Skin epidermis (tissue), 12 donors: ENCODE data around the gene TSPAN18.

Source experiments
- H3K27ac ChIP-seq, 21 experiments: fragments of 200-600 bp; sonication (generic) in 11 of 21; one replicate each; pipeline ENCODE4 v1.5.0; 2020; ENCODE audit warnings: mild to moderate bottlenecking in 3 of 21, inconsistent platforms in 2 of 21, moderate library complexity in 2 of 21
- H3K4me3 ChIP-seq, 7 experiments: fragments of 200-600 bp; sonication (generic) in 2 of 7; one replicate each; pipeline ENCODE4 v1.5.0; 2020; ENCODE audit warnings: inconsistent platforms in 2 of 7, mild to moderate bottlenecking in 2 of 7, moderate library complexity in 1 of 7

TSPAN18 gene

GRCh38 chr11:44788536-44789261, 61.9 kb downstream of the TSPAN18 start:
- Histone ChIP-seq H3K4me3 (no peak overlapping the region), H3K27ac (no peak overlapping the region)

GRCh38 chr11:44789496-44789895, 62.7 kb downstream of the TSPAN18 start:
- H3K27ac ChIP-seq = no peak overlapping the region
- no peak overlapping the region for H3K4me3 ChIP-seq

GRCh38 chr11:44790211-44790610, 63.4 kb downstream of the TSPAN18 start:
- Histone ChIP-seq H3K27ac (no peak overlapping the region), H3K4me3 (no peak overlapping the region)

GRCh38 chr11:44791316-44791925, 64.7 kb downstream of the TSPAN18 start:
- Histone ChIP-seq H3K27ac (no peak overlapping the region), H3K4me3 (no peak overlapping the region)

DNA sequence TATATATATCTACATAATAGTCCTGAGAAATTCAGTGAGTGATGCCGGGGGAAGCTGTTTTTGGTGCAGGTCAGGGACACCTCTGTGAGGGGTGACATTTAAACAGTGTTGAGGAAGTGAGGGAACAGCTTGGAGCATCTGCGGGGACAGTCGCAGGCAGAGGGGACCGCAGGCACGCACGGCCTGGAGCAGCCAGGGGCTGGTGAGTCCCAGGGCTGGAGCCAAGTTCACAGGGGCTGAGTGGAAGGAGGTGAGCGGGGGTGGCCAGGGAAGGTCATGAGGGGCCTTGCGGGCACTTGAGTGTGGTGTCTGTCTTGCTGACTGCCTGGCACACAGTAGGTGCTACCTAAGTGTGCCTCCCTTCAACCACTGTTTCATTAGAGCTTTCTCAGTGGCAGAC, 65.4 kb downstream of the TSPAN18 start:
- Histone ChIP-seq H3K4me3 (no peak overlapping the region), H3K27ac (no peak overlapping the region)

DNA sequence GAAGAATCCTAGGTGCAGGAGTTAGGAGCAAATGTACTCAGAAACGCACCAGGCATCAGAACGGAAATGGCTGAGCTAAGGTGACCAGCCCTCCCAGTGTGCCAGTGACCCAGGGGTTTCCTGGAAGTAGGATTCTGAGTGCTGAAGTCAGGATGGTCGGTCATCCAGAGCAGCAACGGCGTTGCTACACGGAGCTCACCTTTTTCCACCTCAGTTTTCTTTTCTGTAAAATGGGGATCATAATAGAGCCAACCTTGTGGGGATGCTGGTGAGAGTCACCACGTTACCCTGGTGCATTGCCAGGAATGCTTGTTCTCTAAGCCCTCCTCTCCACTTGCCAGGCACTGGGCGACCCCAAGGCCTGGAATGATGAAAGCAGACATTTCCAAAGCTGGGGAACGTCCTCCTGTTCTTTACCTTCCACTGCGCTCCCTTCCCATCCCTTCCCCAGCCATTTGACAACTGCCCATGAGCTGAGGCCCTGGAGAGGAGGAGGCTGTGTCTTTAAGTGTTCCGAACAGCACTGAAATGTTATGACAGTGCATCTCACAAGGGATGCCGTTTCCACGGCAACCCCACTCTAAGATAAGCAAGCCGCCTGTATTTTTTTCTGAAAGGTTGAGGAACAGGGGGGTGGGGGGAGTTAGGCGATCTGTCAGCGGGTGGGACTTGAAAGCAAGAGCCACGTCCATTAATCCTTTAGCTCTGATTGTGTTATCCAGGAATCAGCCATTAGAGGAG, 66.8 kb downstream of the TSPAN18 start:
- Histone ChIP-seq H3K27ac (no peak overlapping the region), H3K4me3 (no peak overlapping the region)

DNA sequence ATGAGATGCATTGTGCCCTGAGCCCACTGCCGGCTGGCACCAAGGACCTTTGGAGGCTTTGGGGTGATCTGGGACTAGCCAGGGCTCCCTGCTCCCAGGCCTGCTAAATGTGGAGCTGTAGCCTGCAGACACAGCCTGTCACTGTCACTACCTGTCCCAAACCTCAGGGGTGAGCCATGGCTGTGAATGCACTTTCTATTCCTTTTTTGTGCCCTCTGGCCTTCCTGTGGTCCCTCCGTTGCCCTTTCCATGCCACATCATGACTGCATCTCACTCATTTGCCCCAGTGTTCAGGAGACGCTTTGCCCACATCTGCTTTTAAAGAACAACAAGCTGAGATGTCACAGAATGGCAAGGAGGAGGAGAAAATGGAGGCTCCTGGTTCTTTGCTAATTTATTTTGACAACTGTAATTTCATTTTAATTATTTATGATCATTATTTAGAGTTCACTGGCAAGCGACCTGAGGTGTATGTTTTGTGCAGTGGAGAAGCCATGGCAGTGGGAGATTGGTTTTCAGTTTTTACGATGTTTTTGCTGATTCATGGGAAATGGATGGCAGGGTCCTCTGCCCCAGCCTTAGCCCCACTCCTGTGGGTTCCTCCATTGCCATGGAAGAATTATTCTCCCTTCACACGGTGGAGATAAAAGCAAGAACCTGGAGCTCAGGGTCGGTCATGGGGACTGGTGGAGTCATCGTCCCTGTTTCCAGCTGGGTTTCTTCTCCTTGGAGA, 69.2 kb downstream of the TSPAN18 start:
- Histone ChIP-seq H3K27ac (no peak overlapping the region), H3K4me3 (no peak overlapping the region)

DNA sequence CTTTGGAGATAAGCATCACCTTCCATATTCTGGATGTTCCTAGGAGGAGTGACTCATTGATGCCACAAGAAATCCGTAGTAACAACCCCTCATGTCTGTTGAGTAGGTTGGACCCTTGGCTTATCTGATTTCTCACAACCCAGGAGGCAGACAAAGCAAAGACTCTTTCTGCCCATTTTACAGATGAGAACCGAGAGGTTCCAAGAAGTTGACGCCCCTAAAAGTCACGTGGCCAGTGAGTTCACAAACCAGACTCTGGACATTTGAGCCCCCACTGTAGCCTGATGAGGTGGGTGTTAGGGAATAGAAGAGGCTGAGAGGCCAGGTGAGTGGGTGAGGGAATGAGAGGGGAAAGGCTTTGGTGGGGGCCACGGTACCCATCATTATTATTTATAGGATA, 70.3 kb downstream of the TSPAN18 start:
- Histone ChIP-seq H3K4me3 (no peak overlapping the region), H3K27ac (peak overlapping the region in 1 of 21 experiments; percentile 5)

GRCh38 chr11:44797886-44798606, 71.3 kb downstream of the TSPAN18 start:
- H3K27ac ChIP-seq = peak overlapping the region in 11 of 21 experiments; percentile 30 to 69 (median 49)
- H3K4me3 ChIP-seq = no peak overlapping the region

DNA sequence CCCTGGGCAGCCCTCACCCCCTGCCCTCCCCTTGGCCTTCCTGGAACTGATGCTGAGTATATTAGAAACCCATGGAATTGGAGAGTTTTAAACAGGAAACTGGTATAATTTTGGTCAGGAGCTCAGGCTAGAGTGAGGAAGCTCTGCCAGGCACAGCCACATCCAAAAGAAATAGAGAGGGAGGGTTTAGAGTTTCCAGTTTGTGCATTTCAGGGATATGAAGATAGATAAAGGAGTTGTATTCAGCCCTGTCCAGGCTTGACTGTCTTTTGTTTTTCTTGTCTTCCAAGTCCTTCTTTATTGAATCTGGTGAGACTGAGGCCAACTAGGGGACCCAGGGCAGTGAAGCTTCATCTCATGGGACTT, 71.8 kb downstream of the TSPAN18 start:
- Histone ChIP-seq H3K27ac (peak overlapping the region in 12 of 21 experiments; percentile 14 to 69 (median 46)), H3K4me3 (no peak overlapping the region)

DNA sequence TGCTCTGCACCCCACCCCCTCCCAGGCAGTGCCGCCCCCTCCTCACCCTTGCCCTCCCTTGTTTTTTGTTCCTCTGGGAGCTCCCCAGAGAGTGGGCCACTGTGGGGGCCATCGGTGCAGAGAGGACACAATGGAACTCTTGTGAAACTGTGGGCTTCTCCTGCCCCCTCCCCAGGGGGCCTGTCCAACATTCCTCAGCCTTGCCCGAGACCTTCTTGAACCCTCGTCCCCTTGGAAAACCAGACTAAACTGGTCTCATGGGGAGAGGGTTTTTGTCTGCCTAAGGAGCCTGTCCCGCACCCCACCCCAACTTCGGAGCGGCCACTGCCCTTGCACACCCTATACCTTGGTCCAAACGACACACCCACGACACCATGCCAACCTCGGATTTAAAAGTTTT, 72.2 kb downstream of the TSPAN18 start:
- H3K27ac ChIP-seq = peak overlapping the region in 10 of 21 experiments; percentile 16 to 69 (median 48)
- H3K4me3 ChIP-seq = no peak overlapping the region

DNA sequence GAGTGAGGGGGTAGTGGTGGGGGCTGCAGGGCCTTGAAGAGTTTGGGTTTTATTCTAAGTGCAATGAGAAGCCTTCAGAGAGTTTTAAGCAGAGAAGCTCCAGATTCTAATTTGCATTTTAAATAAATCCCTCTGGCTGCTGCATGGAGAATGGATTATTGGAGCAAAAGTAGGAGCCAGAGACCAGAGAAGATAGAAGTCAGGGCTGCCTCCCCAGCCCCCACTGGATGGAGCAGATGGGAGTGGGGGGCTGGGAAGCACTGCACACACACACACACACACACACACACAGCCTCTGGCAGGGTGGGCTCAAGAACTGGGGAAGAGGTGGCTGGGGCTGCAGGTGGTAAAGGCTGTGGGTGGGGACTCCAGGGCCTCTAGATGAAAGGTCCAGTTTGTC, 75.6 kb downstream of the TSPAN18 start:
- Histone ChIP-seq H3K27ac (no peak overlapping the region), H3K4me3 (no peak overlapping the region)

- Histone ChIP-seq H3K4me3 (no peak overlapping the region), H3K27ac (peak overlapping the region in 1 of 21 experiments; percentile 21)
Observed at GRCh38 chr11:44803009-44803408, 76.2 kb downstream of the TSPAN18 start.

DNA sequence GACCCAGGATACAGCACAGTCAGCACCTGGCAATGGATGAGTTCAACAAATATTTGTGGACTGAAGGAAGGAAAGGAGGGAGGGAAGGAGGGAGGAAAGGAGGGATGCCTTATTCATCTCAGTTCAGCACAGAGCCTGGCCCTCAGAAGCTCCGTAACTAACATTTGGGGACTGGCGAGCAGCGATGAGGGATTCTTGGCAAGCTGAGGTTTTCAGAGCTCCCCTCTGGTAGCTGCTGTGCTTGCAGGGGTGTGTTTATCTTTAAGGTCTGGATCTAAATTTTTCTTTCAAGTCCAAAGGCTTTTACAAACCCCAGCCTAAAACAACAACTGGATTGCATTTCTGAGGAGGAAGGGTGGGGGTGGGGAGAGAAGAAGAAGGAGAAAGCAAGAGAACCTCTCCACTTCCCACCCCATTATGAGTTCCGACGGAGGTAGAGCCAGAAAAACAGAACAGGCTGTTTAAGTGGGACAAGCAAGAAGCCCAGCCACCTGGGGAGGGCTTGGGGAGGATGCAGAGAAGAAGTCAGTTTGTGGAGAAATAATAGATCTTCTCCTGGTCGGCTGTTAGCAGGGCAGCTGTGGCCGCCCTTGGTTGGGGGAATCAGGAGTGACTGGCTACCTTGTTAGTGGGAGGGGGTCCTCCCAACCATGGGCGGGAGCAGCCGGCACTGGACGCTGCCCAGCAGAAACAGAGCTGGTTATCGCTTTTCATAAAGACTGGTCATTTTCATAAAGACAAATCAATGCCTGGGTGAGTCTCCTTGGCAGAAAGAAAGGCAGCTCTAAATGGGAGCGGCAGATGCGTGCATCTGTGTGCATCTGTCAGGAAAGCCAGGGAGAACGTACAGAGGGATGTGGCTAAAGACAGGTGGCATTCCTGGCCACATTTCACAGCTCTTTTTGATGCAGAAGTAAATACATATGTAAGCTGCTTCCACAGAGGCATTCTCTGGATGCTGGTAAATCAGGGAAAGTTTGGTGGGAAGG, 78.0 kb downstream of the TSPAN18 start:
- Histone ChIP-seq H3K27ac (peak overlapping the region in 3 of 21 experiments; percentile 10 to 25 (median 23)), H3K4me3 (no peak overlapping the region)

DNA sequence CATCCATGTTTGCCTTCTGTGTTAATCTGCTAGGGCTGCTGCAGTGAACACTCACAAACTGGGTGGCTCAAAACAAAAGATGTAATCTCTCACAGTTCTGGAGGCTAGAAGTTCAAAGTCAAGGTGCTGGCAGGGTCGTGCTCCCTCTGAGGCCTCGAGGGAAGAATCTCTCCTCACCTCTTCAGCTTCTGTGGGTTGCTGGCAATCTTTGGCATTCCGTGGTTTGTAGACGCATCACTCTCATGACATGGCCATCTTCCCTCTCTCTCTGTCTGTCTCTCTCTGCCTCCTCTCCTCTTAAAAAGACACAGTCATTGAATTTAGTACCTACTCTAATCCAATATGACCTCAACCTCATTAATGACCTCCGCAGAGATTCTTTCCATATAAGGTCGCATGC, 78.8 kb downstream of the TSPAN18 start:
- Histone ChIP-seq H3K4me3 (no peak overlapping the region), H3K27ac (no peak overlapping the region)

DNA sequence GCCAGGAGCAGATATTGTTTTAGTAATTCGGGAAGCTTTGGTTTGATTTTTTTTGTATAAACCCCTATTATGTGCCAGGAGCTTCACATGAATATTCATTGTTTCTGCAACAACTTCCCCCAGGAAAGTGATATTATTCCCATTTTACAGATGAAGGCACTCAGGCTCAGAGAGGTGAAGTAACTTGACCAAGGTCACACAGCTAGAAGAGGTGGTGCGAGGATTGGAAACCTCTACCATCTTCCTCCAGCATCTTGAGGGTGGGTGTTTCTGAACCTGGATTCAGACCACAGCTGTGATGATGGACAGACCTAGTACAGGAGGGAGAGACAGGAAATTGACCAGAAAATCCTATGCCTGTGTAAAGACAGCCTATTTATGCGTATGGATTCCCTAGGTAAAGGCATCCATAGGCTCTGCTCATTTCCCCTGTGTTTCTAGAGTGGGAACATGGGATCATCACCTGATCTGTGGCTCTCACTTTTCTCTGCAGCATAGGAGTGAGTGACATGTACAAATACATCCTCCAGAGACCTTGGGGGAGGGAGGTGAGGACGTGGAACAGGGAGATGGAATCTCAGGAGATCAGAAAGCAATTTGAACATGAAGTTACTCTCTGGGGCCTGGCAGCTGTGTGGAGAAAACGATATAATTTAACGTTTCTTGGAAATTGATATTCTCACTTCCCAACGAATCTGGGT, 81.4 kb downstream of the TSPAN18 start:
- Histone ChIP-seq H3K4me3 (no peak overlapping the region), H3K27ac (no peak overlapping the region)

GRCh38 chr11:44809283-44809682, 82.5 kb downstream of the TSPAN18 start:
- no peak overlapping the region for H3K4me3 ChIP-seq
- H3K27ac ChIP-seq = no peak overlapping the region
